ENCODE measurements around the gene PTK6.

PTK6 gene

GRCh38 chr20:63543131-63543530 lies 6.0 kb upstream of the PTK6 start:
- no peak for DNase-seq (ENCODE audit: low spot score)

- no peak for DNase-seq (ENCODE audit: low spot score)
These were observed 5.5 kb upstream of the PTK6 start for GRCh38 chr20:63542696-63543095.

GRCh38 chr20:63542031-63542559 lies 4.9 kb upstream of the PTK6 start:
- no peak for DNase-seq (ENCODE audit: low spot score)

DNA sequence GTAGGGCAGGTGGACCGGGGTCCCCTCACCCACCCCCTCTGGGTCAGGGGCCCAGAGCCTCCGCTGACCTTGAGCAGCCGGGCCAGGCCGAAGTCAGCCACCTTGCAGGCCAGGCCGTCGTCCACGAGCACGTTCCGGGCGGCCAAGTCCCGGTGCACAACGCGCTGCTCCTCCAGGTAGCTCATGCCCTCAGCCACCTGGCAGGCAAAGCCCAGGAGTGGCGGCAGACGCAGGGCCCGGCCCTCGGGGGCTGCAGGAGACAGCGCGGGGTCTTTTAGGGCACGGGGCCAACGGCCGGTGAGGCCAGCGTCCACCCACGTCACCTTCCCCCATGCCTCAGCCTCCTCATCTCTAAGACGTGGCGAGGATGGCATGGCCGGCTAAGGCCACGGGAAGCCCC lies 4.2 kb upstream of the PTK6 start:
- DNase-seq (ENCODE audit: low spot score) = no peak

GRCh38 chr20:63540417-63541186 lies 3.4 kb upstream of the PTK6 start:
- DNase-seq (ENCODE audit: low spot score) = no peak

- DNase-seq (ENCODE audit: low spot score) = no peak
These were observed 2.5 kb upstream of the PTK6 start for GRCh38 chr20:63539441-63540370.

GRCh38 chr20:63539092-63539430 lies 1.9 kb upstream of the PTK6 start:
- no peak for DNase-seq (ENCODE audit: low spot score)

DNA sequence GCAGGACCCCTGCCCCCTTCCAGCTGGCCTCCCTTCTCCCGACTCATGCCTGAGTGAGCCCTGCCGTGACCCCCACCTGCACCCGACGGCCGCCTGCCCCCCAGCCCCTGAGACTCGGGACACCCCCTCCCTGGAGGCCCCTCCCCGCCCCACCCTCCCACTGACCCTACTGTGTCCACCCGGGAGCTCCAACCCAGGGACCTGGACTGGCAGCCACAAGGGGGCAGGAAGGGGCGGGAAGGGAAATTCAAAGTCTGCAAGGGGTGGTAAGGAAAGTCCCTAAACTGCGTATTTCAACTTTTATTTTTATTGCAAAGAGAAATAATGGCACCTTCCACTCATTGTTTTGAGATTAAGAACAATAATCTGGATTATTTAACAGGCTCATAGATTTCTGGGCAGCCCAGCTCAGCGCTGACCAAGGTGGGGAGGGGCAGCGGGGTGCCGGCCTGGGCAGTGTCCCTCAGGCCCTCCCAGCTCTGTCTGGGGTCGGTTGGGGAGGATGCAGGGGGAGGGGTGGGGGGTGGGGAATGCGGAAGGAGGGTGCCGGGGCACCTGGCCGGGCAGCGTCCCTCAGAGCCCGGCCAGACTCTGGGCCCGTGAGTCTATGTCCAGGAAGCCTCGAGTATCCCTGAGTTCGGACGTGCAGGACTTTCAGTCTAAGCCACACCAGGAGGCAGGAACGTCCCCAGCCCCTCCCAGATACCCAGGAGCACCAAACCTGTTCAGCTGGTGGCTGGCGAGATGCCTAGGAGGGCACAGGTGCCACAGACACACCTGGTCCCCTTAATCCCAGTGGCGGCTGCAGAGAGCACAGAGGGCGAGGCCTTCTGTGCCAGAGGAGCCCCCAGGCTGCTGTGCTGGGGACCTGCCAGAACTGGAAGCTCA lies 1.3 kb upstream of the PTK6 start:
- DNase-seq (ENCODE audit: low spot score) = no peak

- peak; percentile 95 for DNase-seq (ENCODE audit: low spot score)
These were observed 488 bp upstream of the PTK6 start for GRCh38 chr20:63537525-63538203.

- no peak for DNase-seq (ENCODE audit: low spot score)
These were observed 767 bp downstream of the PTK6 start for GRCh38 chr20:63536241-63536977.

DNA sequence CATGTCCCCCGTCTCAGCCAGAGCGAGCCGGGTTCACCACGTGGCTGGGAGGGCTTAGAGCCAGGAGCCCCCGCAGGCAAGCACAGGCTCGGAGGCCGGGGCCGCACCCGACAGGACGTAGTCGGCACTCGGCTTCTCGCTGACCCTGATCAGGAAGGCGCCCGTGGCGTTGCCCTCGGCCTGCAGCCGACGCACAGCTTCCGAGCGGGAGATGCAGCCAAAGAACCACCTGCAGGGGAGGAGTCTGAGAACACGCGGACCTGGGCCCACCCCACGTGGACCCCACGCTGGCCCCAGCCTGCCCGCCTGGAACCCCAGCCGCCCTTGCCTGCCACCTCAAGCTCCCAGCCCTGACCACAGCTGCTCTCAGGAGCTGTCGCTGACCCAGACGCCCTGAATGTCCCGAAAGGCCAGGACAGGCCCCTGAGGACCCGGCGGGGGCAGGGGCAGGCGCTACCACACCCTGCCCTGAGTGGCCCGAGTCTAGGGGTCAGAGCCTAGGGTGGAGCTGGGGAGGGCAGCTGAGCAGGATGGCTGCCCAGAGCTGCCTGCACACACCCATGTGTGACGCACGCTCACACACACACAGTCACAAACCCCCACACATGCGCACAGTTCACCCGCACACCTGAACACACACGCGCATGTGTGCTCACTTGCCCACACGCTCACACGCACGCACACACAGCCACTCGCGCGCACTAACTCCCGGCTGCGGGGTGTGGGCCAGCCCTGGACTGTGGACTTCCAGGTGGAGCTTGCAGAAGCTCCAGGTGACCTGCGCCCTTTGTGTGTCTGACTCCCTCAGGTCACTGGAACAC lies 2.1 kb downstream of the PTK6 start:
- no peak for DNase-seq (ENCODE audit: low spot score)

DNA sequence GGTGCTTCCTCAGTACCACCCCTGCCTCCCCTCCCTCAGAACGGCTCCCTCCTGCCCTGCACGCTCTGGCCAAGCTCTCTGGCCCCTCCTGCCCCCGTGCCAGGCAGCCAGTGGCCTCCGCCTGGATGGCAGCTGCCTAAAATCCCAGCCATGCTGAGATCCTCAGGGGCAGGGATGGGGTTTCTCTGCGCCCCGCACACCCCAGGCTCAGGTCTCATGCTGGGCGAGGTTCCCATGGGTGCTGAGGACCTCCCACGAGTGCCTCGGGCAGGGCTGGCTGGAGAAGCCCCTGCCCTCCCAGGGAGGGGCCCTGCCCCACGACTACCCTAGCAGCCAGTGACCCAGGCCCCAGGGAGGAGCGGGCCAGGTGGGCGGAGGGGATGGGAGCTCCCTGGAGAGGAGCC lies 2.7 kb downstream of the PTK6 start:
- no peak for DNase-seq (ENCODE audit: low spot score)

DNA sequence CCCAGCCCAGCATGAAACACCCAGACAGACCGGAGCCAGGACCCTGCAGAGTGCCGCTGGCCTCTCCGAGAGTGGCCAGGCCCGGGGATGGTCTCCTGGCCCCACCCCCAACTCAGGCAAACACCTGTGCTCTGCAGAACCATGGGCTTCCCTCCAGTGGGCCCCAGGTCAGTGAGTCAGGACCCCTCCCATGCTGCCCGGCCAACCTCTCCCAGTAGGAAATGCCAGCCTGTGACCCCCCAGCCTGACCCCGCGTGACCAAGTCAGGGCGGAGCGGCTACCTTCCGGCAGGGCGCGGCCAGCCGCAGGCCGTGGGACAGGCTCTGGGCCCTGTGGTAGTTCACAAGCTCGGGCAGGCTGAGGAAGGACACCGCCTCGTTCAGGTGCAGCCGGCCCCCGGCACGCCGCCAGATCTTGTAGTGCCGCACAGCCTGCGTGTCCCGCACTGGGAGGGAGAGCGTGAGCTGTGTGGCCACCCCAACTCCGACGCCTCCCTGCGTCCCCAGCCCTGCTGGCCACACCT lies 3.2 kb downstream of the PTK6 start:
- DNase-seq (ENCODE audit: low spot score) = no peak

GRCh38 chr20:63533388-63533787 lies 3.8 kb downstream of the PTK6 start:
- DNase-seq (ENCODE audit: low spot score) = no peak

DNA sequence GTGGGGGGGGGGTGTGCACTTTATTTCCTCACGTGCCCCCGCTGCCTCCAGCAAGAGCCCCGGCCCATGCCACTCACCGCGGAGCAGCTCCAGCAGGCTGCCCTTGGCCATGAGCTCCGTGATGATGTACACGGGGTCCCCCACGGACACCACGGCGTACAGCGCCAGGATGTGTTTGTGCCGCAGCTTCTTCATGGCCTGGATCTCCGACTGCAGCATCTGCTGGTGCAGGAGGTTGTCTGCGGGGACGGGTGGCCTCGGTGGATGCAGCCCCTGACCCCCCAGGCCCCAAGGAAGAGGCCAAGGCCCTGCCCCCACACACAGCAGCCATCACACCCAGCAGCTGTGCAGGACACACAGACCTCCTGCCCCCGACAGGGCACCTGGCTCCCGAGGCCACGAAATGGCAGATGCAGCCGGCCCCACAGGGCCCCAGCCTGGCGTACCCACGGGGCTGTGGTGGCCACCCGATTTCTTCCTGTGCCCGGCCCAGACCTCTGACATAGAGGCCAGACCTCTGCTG lies 4.7 kb downstream of the PTK6 start:
- DNase-seq (ENCODE audit: low spot score) = peak; percentile 23

DNA sequence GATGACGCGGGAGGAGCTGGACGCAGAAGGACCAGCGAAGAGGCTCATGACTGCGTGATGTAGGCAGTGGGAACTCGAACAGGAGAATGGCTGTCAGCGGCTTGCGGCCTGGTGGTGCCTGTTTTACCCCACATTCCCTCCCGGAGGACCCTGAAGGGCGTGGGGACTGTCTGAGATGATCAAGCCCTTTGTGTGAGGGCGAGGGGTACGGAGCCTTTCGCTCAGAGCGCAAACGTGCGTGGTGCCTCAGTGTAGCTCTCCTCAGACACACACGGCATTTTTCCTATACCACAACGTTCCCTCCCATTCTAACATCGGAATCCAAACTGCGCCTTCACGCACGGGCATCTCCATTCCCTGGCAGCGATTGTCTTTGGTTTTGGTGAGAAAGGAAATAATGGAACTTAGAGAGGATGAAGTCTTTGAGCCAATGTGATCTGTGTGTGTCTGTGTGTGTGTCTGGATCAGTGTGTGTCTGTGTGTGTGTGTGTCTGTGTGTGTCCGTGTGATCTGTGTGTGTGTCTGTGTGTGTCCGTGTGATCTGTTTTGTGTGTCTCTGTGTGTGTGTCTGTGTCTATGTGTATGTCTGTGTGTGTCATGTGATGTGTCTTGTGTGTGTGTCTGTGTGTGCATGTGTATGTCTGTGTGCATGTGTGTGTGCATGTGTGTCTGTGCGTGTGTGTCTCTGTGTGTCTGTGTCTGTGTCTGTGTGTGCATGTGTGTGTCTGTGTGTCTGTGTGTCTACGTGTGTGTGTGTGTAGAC lies 5.3 kb downstream of the PTK6 start:
- peak; percentile 37 for DNase-seq (ENCODE audit: low spot score)

GRCh38 chr20:63530788-63531160 lies 6.4 kb downstream of the PTK6 start:
- DNase-seq (ENCODE audit: low spot score) = peak; percentile 20

All from D341Med (cell line).